ENCODE results near the gene PPEF1. TPM values are rescaled to one million over a fixed set of nuclear protein-coding genes. Genes with fewer than 3 reads are reported as not detected.

The PPEF1 gene
- total RNA-seq, 1 experiment from 2014 or later, result not detected

DNA sequence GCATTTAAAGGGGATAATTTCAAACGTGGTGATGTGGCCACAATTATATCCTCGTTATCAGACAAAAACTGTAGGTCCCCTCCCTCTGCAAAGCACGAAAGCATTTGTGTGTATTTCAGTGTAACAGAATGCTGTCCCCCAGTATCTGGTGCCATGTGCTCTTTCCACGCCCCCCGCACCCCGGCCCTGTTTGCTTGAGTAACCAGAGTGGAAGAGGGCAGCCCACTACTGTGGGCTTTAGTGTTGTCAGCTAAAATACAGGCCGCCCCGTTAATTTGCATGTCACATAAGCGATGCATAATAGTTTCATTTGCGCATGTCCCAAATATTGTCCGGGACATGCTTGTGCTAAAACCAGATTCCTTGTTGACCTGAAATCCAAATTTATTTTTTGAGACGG, 166.4 kb downstream of the PPEF1 start:
- no peaks in the 10 kb centered on the region for H3K4me1 ChIP-seq (ENCODE audit: low read length)
- no peaks in the 10 kb centered on the region for H4K20me1 ChIP-seq (ENCODE audit: insufficient read depth, low read depth, low read length)
- H3K9me2 ChIP-seq (replicated peaks; ENCODE audit: insufficient read depth, low read length), result no peaks in the 10 kb centered on the region
- H3K9ac ChIP-seq (ENCODE audit: low read length), result no peak overlapping the region
- no peak overlapping the region for H2AFZ ChIP-seq (ENCODE audit: low read length)
- H3K4me3 ChIP-seq (ENCODE audit: low read length), result no peak overlapping the region
- H3K79me2 ChIP-seq (ENCODE audit: low read length), result no peaks in the 10 kb centered on the region
- H3K27me3 ChIP-seq (ENCODE audit: low read length), result no peaks in the 10 kb centered on the region
- H3K9me3 ChIP-seq (ENCODE audit: low read length), result no peaks in the 10 kb centered on the region
- H3K36me3 ChIP-seq (ENCODE audit: insufficient read depth, low read length), result no peaks in the 10 kb centered on the region
- H3K27ac ChIP-seq (ENCODE audit: low read length), result no peak overlapping the region
- no peak for DNase-seq
- H3K4me2 ChIP-seq (ENCODE audit: low read depth, low read length, poor library complexity, severe bottlenecking), result no peak overlapping the region

DNA sequence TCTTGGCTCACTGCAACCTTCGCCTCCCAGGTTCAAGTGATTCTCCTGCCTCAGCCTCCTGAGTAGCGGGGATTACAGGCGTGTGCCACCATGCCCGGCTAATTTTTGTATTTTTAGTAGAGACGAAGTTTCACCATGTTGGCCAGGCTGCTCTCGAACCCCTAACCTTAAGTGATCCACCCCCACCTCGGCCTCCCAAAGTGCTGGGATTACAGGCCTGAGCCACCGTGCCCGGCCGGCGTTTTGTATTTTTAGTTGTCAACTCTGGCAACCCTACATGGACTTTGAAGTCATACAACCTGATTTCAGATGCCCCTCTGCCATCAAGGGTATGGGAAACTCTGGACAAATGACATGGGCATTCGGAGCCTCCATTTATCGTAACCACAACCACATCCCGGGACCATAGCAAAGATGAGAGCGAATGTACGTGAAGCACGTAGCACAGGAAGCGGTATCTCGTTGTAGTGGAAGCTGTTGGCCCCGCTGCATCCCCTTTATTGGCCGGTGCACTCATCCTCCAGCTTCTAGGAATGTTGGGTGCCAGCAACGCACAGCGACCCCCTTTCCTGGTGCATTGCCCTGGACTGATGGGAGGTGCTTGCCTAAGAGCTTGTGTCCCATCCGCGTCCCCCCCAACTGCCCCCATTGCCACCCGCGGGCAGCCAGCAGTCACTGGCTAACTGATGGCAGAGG, 167.3 kb downstream of the PPEF1 start:
- Histone ChIP-seq H2AFZ (ENCODE audit: low read length) (no peak overlapping the region), H3K9me3 (ENCODE audit: low read length) (no peaks in the 10 kb centered on the region), H3K27ac (ENCODE audit: low read length) (no peak overlapping the region)

DNA sequence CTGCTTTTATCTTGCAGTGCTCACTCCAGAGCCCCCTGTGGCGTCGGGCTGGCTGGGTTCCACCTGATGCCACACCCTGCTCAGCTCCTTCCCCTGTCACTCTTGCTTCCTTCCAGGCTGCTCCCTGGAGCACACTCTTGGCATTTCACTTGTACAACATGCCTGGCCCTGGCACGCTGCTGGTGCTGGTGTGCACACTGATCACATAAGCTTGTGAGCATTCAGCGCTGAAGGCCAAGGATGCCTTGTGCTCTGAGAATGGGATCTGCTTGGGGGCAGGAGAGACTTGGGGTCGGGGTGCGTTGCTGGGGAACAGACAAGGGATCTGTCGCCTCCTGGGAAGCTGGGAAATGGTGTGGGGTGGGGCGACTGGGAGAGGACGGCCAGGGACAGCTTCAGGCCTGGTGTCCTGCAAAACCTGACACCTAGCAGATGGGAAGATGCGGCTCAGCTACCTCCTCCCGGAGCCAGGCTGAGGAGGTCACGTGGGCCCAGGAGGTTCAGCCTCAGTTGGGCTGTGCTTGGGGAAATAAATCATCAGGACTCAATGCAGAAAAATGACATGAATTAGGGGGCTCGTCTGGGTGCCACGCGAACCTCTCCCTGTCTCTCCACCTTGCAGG, 167.9 kb downstream of the PPEF1 start:
- Histone ChIP-seq H3K36me3 (ENCODE audit: insufficient read depth, low read length) (no peaks in the 10 kb centered on the region), H2AFZ (ENCODE audit: low read length) (no peak overlapping the region), H3K27ac (ENCODE audit: low read length) (no peak overlapping the region), H3K4me3 (ENCODE audit: low read length) (no peak overlapping the region), H4K20me1 (ENCODE audit: insufficient read depth, low read depth, low read length) (no peaks in the 10 kb centered on the region), H3K4me2 (ENCODE audit: low read depth, low read length, poor library complexity, severe bottlenecking) (no peak overlapping the region), H3K9ac (ENCODE audit: low read length) (no peak overlapping the region), H3K9me3 (ENCODE audit: low read length) (no peaks in the 10 kb centered on the region), H3K27me3 (ENCODE audit: low read length) (no peaks in the 10 kb centered on the region), H3K9me2 (replicated peaks; ENCODE audit: insufficient read depth, low read length) (no peaks in the 10 kb centered on the region), H3K79me2 (ENCODE audit: low read length) (no peaks in the 10 kb centered on the region), H3K4me1 (ENCODE audit: low read length) (no peaks in the 10 kb centered on the region)
- no peak for DNase-seq

More for the DNA sequence above, 167.3 kb downstream of the PPEF1 start:
- no peaks in the 10 kb centered on the region for H3K4me1 ChIP-seq (ENCODE audit: low read length)
- H3K9ac ChIP-seq (ENCODE audit: low read length), result no peak overlapping the region
- no peaks in the 10 kb centered on the region for H3K79me2 ChIP-seq (ENCODE audit: low read length)
- no peak overlapping the region for H3K4me3 ChIP-seq (ENCODE audit: low read length)
- H3K36me3 ChIP-seq (ENCODE audit: insufficient read depth, low read length), result no peaks in the 10 kb centered on the region
- H3K27me3 ChIP-seq (ENCODE audit: low read length), result no peaks in the 10 kb centered on the region
- no peak overlapping the region for H3K4me2 ChIP-seq (ENCODE audit: low read depth, low read length, poor library complexity, severe bottlenecking)
- no peak for DNase-seq
- H4K20me1 ChIP-seq (ENCODE audit: insufficient read depth, low read depth, low read length), result no peaks in the 10 kb centered on the region
- H3K9me2 ChIP-seq (replicated peaks; ENCODE audit: insufficient read depth, low read length), result no peaks in the 10 kb centered on the region

DNA sequence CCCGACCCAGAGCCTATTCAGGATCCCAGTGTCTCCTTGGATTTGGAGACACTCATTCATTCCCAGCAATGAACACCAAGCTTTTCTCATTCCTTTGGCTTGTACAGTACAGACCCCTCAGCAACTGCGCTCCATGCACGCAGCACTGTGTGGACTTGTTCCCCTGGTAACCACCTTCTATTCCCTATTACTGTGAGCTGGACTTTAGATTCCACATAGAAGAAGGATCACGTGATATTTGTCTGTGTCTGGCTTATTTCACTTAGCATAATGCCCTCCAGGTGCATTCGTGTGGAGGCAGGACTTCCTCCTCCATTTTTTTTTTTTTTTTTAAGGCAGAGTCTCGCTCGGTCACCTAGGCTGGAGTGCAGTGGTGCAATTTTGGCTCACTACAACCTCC, 170.0 kb downstream of the PPEF1 start:
- Histone ChIP-seq H3K9ac (ENCODE audit: low read length) (no peak overlapping the region), H3K79me2 (ENCODE audit: low read length) (no peaks in the 10 kb centered on the region), H2AFZ (ENCODE audit: low read length) (no peak overlapping the region), H3K27ac (ENCODE audit: low read length) (no peak overlapping the region), H3K4me3 (ENCODE audit: low read length) (no peak overlapping the region), H3K4me2 (ENCODE audit: low read depth, low read length, poor library complexity, severe bottlenecking) (no peak overlapping the region), H3K9me2 (replicated peaks; ENCODE audit: insufficient read depth, low read length) (no peaks in the 10 kb centered on the region), H3K36me3 (ENCODE audit: insufficient read depth, low read length) (no peaks in the 10 kb centered on the region), H3K4me1 (ENCODE audit: low read length) (no peaks in the 10 kb centered on the region), H3K9me3 (ENCODE audit: low read length) (no peaks in the 10 kb centered on the region), H4K20me1 (ENCODE audit: insufficient read depth, low read depth, low read length) (no peaks in the 10 kb centered on the region), H3K27me3 (ENCODE audit: low read length) (no peaks in the 10 kb centered on the region)
- no peak for DNase-seq

Other genes with a start within 250 kb of the PPEF1 start
- not detected in 2 replicates for gene RS1, start 35.5 kb upstream of the PPEF1 start, total RNA-seq (2014; rRNA removed; shearing (Covaris generic); ENCODE audit: low replicate concordance)

Data from Karpas-422 (cell line).